BE2C (cell line): ENCODE data around the gene PLCXD1.
"Not testable (repeated sequence)": the region's sequence is repeated elsewhere in the genome, so short reads cannot be mapped to it uniquely, and the experiment has no call there.

Experiments used
- DNase-seq: peaks from one replicate; pipeline ENCODE4 v3.0.0-alpha.2; 2020
- H3K27me3 ChIP-seq: fragments of 250-450 bp; sonication (Bioruptor Pico); 2 replicates; pipeline ENCODE4 v1.5.1; 2020; ENCODE audit warnings: mild to moderate bottlenecking
- H3K36me3 ChIP-seq: fragments of 250-450 bp; sonication (Bioruptor Pico); 2 replicates; pipeline ENCODE4 v1.5.1; 2020; ENCODE audit warnings: mild to moderate bottlenecking
- H3K4me1 ChIP-seq: fragments of 250-450 bp; sonication (Bioruptor Pico); 2 replicates; pipeline ENCODE4 v1.5.1; 2020
- H3K4me3 ChIP-seq: 2 replicates; pipeline ENCODE4 v1.5.1; 2011; ENCODE audit warnings: low read depth, low read length
- H3K9me3 ChIP-seq: fragments of 250-450 bp; sonication (Bioruptor Pico); 2 replicates; pipeline ENCODE4 v1.5.1; 2020
- TF ChIP-seq, protein P1 (sequence below): IDR thresholded peaks from 2 replicates; pipeline ENCODE4 v1.5.1; 2012; ENCODE audit warnings: mild to moderate bottlenecking, low read depth, low read length

Gene PLCXD1

DNA sequence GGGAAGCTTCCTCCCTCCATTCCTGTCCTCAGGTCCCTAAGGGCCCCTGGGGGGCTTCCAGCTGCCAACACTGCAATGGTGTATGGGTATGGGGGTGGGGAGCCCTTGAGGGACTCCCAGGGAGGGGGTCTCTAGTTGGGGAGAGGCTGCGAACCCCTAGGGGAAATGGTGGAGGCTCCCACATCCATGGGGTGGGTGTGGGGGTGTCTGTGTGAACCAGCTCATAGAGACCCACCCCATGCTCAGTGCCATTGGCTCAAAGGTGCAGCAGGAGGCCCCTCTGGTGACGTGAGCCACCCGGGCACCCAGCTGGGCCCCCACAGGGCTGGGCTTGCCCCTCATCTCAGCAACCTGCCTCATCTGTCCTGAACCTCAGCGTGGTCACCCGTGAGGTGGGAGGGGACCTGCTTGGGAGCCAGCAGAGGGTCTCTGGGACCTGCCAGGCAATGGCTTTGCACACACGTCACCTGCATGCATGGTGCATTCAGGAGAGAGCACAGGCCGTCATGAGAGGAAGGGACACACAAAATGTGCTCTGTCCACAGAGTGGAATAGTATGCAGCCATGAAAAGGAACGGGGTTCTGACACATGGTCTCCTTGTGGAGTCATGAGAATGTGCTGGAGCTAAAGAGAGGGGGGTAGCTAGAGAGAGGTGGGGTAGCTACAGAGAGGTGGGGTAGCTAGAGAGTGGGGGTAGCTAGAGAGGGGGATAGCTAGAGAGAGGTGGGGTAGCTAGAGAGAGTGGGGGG is 22.7 kb upstream of the PLCXD1 start:
- Histone ChIP-seq H3K4me1 (no peaks in the 10 kb centered on the region), H3K4me3 (no peak overlapping the region), H3K27me3 (no peaks in the 10 kb centered on the region), H3K36me3 (no peaks in the 10 kb centered on the region), H3K9me3 (no peaks in the 10 kb centered on the region)
- DNase-seq: no peak
- TF ChIP-seq, protein P1, sequence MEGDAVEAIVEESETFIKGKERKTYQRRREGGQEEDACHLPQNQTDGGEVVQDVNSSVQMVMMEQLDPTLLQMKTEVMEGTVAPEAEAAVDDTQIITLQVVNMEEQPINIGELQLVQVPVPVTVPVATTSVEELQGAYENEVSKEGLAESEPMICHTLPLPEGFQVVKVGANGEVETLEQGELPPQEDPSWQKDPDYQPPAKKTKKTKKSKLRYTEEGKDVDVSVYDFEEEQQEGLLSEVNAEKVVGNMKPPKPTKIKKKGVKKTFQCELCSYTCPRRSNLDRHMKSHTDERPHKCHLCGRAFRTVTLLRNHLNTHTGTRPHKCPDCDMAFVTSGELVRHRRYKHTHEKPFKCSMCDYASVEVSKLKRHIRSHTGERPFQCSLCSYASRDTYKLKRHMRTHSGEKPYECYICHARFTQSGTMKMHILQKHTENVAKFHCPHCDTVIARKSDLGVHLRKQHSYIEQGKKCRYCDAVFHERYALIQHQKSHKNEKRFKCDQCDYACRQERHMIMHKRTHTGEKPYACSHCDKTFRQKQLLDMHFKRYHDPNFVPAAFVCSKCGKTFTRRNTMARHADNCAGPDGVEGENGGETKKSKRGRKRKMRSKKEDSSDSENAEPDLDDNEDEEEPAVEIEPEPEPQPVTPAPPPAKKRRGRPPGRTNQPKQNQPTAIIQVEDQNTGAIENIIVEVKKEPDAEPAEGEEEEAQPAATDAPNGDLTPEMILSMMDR: no peak

DNA sequence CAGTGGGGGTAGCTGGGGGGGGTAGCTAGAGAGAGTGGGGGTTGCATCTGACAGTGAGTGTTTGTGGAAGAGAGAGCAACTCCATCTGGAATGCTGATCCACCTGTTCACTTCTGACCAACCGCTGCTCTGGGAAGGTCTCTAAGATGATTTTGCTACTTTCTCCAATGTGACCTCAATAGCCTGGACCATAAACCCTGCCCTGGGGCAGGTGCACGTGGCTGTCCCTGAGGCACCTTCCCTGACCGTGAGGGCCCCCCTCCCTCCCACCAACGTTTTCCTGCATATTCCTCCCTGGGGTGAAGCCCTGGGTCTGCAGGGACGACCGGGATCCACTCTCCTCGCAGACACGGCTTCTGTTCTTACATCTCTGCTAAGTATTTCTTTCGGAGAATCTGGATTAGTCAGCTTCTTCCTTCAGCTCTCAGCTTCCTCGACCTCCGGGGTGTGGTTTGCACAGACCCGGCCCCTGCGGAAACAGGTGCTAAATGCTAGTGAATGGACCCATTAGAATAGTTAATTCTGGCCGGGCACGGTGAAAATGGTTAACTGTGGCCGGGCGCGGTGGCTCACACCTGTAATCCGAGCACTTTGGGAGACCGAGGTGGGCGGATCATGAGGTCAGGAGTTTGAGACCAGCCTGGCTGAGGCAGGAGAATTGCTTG is 21.4 kb upstream of the PLCXD1 start:
- Histone ChIP-seq H3K27me3 (no peaks in the 10 kb centered on the region), H3K4me1 (no peaks in the 10 kb centered on the region), H3K4me3 (no peak overlapping the region), H3K9me3 (no peaks in the 10 kb centered on the region), H3K36me3 (no peaks in the 10 kb centered on the region)
- TF ChIP-seq, protein P1: no peak
- no peak for DNase-seq

DNA sequence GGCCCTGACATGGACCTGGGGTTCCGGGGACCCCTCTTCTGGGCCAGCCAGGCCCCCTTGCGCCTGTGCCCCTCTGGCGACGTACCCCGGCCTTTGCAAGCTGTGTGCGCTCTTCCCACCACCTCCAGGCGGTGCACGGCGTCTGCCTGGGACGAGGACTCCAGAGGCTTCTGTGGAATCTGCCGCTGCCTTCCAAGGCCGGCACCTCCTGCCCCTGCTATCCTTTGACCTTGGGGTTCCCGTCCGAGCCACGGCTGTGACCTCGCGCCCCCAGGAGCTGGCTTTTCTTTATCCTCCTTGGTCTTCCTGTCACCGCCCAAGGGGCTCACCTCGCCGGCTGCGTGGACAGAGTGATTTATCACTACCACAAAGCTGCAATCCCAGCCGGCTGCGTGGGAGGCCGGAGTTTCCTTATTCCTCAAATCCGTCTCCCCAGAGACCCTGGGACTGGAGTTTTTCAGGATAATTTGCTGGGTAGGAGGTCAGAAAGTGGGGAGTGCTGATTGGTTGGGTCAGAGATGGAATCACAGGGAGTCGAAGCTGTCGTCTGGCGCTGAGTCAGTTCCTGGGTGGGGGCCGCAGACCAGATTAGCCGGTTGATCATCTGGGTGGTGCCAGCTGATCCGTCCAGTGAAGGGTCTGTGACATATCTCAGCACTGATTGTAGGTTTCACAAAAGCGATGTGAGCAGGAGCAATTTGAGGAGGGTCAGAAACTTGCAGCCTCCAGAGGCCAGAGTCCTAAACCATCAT is 19.8 kb upstream of the PLCXD1 start:
- Histone ChIP-seq H3K9me3 (no peaks in the 10 kb centered on the region), H3K27me3 (no peaks in the 10 kb centered on the region), H3K4me1 (no peaks in the 10 kb centered on the region), H3K36me3 (no peaks in the 10 kb centered on the region), H3K4me3 (peak overlapping the region; percentile 32)
- TF ChIP-seq, protein P1: no peak
- DNase-seq: peak; percentile 63

DNA sequence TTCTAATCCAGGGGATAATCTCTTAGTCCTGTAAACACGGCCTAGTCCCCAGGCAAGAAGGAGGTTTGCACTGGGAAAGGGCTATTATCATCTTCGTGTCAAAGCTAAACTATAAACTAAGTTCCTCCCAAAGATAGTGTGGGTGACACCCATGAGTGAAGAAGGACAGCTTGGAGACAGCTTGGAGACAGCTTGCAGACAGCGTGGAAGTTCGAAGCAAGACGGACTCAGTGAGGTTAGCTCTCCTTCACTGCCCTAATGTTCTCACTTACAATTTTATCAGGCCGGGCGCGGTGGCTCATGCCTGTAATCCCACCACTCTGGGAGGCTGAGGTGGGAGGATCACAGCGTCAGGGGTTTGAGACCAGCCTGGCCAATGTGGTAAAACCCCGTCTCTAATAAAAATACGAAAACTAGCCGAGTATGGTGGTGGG is 19.2 kb upstream of the PLCXD1 start:
- no peaks in the 10 kb centered on the region for H3K4me1 ChIP-seq
- no peak overlapping the region; the same call in 1 of the 2 replicates for H3K4me3 ChIP-seq
- no peaks in the 10 kb centered on the region for H3K36me3 ChIP-seq
- TF ChIP-seq, protein P1: no peak
- H3K9me3 ChIP-seq: no peaks in the 10 kb centered on the region
- H3K27me3 ChIP-seq: no peaks in the 10 kb centered on the region
- no peak for DNase-seq

DNA sequence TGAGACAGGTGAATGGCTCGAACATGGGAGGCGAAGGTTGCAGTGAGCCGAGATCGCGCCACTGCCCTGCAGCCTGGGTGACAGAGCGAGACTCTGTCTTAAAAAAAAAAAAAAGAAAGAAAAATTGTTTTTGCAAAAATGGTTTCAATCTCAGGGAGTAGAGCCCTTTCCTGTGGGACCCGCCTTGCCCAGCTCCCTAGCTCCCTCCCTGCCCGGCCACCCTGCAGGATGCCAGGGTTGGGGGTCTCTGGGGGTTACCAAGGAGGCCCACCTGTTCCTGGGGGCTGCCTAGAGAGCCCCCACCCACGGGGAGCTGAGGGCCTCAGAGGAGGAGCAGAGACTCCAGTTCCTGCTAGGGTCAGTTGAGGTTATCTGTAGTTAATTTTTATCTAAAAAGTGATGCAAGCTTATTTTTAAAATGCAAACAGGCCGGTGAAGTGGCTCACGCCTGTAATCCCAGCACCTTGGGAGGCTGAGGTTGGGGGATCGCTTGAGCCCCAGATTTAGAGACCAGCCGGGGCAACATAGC is 18.7 kb upstream of the PLCXD1 start:
- H3K9me3 ChIP-seq: no peaks in the 10 kb centered on the region
- no peak overlapping the region for H3K4me3 ChIP-seq
- TF ChIP-seq, protein P1: no peak
- DNase-seq: no peak
- no peaks in the 10 kb centered on the region for H3K36me3 ChIP-seq
- H3K27me3 ChIP-seq: no peaks in the 10 kb centered on the region
- H3K4me1 ChIP-seq: no peaks in the 10 kb centered on the region

DNA sequence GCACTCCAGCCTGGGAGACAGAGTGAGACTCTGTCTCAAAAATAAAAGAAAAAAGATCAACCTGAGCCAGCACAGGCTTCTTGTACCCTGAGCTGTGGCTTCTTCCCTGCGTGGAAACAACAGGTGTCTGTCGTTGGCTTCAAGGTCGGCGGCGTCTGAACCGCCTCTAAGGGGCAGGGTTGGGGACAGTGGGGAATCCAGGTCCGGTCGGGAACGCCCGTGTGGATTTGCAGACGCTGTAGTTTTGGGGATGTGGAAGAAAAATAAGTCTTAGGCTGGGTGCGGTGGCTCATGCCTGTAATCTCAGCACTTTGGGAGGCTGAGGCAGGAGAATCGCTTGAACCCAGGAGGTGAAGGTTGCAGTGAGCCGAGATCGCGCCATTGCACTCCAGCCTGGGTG is 17.2 kb upstream of the PLCXD1 start:
- not testable (repeated sequence) for H3K9me3 ChIP-seq, H3K4me3 ChIP-seq, H3K27me3 ChIP-seq, H3K4me1 ChIP-seq, DNase-seq, H3K36me3 ChIP-seq
